ENCODE measurements around the gene PCDHAC2. TPM values are rescaled to one million over a fixed set of nuclear protein-coding genes. Genes with fewer than 3 reads are reported as not detected.

PCDHAC2 gene
- total RNA-seq, 1 donor from 2014 or later, result 0.30 TPM

DNA sequence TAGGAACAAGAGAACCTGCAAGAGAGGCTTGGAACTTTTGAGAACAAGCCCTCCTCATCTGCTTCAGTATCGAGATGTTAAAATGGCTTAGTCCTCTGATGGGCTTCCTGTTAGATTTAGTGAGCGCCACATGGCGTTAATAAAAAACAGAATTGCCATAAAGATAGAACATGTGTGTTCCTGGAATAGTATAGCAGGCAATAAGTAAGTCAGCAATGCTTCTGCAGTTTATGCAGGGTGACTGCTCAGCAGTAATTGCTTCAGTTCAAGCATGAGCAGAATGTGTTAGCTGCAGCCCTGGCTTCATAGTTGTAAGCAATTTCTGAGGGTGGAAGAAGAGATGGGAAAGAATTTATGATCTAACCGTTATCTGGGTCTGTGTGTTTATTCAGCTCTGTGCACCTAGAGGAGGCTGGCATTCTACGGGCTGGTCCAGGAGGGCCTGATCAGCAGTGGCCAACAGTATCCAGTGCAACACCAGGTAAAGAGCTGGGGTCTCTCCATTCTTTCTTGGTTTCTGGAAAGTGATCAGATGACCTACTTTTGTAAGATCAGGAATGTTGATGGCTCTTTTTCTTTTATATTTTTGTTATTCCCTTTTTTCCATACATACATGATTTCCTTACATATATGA, 15.9 kb downstream of the PCDHAC2 start:
- intact Hi-C loops (cut with DNase I), result no loop called here
- ATAC-seq (no peak), DNase-seq (ENCODE audit: missing footprints) (no peak)

GRCh38 chr5:140986117-140986521, 19.8 kb downstream of the PCDHAC2 start:
- DNase-seq (ENCODE audit: missing footprints), result no peak
- intact Hi-C loops (cut with DNase I), result no loop called here

GRCh38 chr5:140988100-140988499, 21.8 kb downstream of the PCDHAC2 start:
- ATAC-seq, result no peak
- intact Hi-C loops (cut with DNase I), result no loop called here
- DNase-seq (ENCODE audit: missing footprints), result no peak

More at GRCh38 chr5:140986117-140986521, 19.8 kb downstream of the PCDHAC2 start:
- no peak for ATAC-seq

- intact Hi-C loops (cut with DNase I), result no loop called here
- DNase-seq (ENCODE audit: missing footprints) (no peak), ATAC-seq (no peak)
Observed at GRCh38 chr5:140988608-140989007, 22.3 kb downstream of the PCDHAC2 start.

GRCh38 chr5:140989254-140990020, 23.2 kb downstream of the PCDHAC2 start:
- DNase-seq (ENCODE audit: missing footprints) (no peak), ATAC-seq (no peak)
- intact Hi-C loops (cut with DNase I), result no loop called here

DNA sequence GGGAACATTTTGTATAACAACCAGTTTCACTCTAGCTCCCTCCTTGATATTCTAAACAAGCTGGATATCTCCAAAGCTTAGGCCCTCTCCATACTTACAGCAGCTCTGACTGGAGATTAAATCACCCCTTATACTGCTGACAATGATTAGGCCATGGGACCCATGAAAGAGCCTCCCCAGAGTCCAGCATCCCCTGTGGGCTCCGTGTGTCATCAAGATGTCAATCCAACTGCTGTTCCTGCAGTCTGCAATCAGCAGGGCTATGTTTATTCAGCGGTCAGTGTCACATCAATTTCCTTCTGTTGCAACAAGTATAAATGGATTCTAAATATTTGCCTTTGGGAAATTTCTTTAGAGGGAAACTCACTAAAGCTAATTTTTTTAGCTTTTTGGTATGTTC, 26.6 kb downstream of the PCDHAC2 start:
- intact Hi-C loops (cut with DNase I), result no loop called here
- DNase-seq (ENCODE audit: missing footprints), result no peak
- no peak for ATAC-seq

DNA sequence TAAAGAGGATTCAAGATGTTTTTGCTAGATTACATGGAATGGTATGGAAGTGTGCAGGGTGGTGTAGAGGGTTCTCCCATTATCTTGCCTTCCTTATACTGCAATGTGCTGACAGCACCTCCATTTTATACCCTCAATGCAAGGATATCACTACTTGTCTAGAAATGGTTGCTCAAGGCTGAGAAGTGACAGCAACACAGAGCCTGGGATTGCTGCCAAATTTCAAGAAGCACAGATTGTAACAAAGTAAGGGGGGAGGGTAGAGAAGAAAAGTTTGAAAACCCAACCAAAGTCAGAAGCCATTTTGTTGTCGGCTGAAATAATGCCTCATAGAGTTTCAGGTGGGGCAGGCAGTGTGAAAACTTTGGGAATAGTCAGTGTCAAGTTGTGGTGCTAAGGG, 29.8 kb downstream of the PCDHAC2 start:
- no peak for DNase-seq (ENCODE audit: missing footprints)
- ATAC-seq, result no peak
- intact Hi-C loops (cut with DNase I), result no loop called here

GRCh38 chr5:140998921-140999410, 32.7 kb downstream of the PCDHAC2 start:
- intact Hi-C loops (cut with DNase I), result no loop called here
- ATAC-seq, result no peak
- no peak for DNase-seq (ENCODE audit: missing footprints)

DNA sequence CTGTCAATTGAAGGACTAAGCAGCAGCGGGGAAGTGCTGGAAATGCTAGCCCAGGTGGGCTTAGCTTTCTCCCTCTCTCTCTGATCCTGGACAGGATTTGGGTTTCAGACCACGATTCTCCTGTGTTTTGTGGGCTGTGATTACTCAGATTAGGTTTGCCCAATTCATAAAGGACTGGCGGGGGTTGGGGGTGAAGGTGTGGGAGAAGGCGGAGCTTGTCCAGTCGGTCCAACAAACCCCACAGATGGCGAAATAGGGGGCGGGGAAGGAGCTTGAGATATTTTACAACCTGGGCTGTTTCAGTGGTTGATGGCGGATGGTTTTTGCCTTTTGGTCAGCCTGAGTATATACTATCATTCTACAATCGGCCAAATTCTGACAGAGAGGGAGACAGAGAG, 35.2 kb downstream of the PCDHAC2 start:
- no peak for ATAC-seq
- intact Hi-C loops (cut with DNase I), result no loop called here
- DNase-seq (ENCODE audit: missing footprints), result no peak

DNA sequence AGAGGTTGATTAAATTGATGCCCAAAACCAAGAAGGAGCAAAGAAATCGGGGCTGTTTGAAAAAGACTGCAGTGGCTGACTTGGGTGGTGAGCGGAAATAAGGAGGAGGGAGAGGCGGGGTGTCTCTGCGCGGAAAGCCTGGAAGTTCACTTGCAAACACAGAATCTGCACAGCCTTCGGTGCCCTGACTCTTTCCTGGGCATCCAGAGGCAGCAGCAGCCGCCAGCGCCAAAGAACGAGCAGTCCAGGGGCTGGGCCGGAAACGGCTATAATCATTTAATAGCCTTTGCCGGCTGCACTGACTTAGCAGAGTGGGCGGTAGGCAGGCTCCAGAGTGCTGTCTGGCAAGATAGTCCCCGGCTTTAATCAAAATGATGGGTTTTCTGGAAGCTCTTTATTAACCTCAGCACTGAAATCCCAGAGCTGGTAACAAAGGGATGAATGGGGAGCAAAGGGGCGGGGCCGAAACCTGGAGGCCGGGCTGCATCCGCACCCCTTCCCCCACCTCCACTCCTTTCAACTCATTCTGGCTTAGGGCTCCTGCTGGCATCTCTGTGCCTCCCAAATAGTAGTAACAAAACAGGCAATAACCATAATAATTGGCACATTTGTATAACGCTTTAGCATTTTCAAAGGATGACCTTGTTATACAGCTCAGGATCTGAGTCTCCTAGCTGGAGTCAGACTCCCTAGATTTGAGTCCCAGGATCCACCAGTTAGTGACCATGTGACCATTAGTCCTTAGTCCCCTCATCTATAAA, 35.7 kb downstream of the PCDHAC2 start:
- DNase-seq (ENCODE audit: missing footprints) (no peak), ATAC-seq (no peak)
- intact Hi-C loops (cut with DNase I), result no loop called here

- ATAC-seq (no peak), DNase-seq (ENCODE audit: missing footprints) (no peak)
- intact Hi-C loops (cut with DNase I), result no loop called here
Observed at GRCh38 chr5:141002605-141002965, 36.3 kb downstream of the PCDHAC2 start.

DNA sequence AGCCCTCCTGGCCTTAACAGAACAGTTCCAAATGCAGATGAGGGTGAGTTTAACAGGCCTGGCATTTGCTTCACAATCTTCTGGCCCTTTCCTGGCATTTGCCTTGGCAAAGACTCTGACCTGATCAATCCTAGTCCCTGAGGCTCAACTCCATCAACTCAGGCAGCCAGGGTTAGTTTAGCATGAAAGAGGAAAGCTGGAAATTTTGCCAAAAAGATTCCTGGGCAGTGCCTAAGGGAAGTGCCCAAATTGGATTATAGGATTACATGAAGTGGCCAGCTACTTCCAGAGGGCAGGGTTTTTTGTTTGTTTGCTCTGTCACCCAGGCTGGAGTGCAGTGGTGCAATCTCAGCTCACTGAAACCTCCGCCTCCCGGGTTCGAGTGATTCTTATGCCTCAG, 36.8 kb downstream of the PCDHAC2 start:
- intact Hi-C loops (cut with DNase I), result no loop called here
- ATAC-seq, result no peak
- DNase-seq (ENCODE audit: missing footprints), result no peak

DNA sequence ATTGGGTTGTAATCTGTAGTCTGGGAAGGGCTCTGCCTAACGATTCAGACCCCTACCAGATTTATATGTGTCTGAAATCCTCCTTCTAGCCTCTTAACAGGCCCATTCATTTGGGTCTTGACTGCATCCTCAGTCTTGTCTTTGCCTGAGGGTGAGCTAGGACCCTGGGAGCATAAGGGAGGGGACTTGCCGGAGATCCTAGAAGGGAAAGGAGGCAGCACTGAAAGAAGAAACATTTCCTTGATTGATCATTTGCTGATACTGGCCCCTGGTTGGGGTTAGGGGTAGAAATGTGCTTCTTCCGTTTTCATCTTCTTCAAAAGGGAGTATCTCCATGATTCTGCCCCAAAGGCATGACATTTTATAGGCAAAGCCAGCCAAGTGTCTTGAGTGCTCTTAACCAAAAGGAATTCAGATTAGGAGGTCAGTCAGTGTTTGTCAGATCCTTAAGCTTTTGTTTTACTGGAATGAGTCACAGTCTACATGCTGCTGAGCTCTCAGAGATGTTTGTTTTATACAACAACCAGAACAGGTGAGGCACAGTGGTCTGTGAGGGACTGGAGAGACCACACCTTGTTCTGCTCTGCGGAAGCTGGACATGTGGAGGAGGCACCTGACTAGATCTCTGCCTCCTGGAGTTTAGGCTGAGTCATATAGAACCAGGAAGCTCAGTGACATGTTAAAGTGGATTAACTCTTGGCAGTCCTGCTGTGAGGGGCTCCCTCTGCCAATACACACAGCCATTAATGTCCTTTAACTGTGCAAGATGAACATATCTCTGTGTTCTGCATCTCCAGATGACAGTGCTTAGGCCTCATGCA, 37.7 kb downstream of the PCDHAC2 start:
- DNase-seq (ENCODE audit: missing footprints) (no peak), ATAC-seq (no peak)
- intact Hi-C loops (cut with DNase I), result no loop called here

DNA sequence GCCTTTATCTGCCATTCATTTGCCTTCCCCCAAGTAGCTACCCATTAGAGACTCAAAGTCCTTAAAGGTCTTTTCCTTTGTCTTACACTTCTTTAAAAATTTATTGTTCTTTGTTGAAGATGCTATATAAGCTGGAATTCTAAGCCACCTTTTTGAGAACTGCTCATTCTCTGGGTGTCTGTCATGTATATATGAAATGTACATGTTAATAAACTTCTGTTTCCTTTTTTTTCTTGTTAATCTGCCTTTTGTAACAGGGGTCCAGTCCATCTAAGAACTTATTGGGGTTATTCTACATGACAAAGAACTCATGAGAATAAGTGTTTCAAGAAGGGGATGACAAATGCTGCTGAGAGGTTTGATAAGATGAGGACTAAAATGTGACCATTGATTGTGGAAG, 41.5 kb downstream of the PCDHAC2 start:
- intact Hi-C loops (cut with DNase I), result no loop called here

DNA sequence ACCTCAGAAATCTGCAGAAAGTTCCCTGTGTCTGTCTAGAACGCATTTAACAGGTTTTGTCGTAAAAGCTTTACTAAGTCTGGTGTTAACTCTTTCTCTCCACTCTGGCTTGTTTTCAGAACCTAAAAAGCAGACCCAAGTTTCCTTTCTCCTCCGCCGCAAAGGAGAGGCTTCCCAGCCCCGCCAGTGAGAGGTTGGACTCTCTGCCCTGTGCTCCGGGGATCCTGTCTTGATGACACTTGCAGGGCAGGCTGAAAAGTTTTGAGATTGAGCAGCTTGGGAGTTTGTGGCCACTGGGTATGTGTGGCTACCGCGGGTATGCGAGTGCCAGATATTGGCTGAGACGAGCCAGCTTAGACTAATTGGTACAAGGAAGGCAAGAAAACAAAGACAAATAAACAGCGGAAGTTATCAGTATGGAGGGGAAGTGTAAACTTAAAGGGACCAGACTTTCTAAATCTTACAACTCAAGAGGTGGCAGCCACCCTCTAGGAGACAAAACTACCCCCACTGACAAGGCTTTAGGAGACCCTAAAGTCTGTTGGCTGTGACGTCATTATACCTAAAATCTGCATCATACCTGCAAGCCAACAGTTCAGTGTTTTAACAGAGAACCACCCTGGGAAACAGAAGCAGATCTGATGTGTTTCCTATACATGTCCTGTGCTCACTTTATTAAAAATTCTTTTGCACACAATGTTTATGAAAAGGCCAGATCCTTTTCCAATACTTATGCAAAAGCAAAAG, 43.9 kb downstream of the PCDHAC2 start:
- DNase-seq (ENCODE audit: missing footprints) (no peak), ATAC-seq (no peak)
- intact Hi-C loops (cut with DNase I), result no loop called here

More for the DNA sequence above, 41.5 kb downstream of the PCDHAC2 start:
- DNase-seq (ENCODE audit: missing footprints) (no peak), ATAC-seq (no peak)

DNA sequence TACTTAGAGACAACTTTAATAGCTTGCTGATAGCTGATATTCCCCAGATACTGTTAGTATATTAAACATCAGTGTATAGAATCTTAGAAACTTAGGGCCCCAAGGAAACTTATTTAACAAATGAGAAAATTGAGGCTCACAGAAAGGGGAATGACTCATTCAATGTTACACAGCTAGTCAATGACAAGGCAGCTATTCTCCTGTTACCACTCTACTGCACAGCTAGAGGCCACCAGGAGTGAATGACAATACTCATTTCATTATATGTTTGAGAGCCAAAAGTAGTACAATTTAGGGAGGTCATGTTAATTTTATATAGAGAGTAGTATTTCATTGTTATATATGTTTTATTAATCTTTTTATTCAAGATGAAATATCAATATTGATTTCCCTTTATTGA, 51.7 kb downstream of the PCDHAC2 start:
- intact Hi-C loops (cut with DNase I), result no loop called here
- DNase-seq (ENCODE audit: missing footprints) (no peak), ATAC-seq (no peak)

All from Right ventricle myocardium inferior (tissue), 1 donor.